ENCODE measurements around the gene NIP7.
A peak's percentile ranks its signal among the peaks of the same experiment; 100 is the strongest.
"Not testable (repeated sequence)": the region's sequence is repeated elsewhere in the genome, so short reads cannot be mapped to it uniquely, and the experiment has no call there.

NIP7 gene

DNA sequence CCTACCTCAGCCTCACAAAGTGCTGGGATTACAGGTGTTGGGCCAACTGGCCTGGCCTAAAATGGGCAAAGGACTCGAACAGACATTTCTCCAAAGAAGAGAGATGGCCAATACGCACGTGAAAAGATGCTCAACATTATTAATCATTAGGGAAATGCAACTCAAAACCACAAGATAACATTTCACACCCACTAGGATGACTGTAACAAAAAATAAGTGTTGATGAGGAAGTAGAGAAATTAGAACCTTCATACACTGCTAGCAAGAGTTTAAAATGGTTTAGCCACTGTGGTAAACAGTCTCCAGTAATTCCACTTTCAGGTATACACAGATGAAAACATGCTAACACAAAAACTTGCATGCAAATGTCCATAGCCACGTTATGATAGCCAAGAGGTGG is 6.4 kb downstream of the NIP7 start:
- H3K27me3 ChIP-seq (replicated peaks in 2 of 5; ENCODE audit: control insufficient read depth in 4 of 5, insufficient read depth in 5 of 5, low read length in 4 of 5), result no peaks in the 10 kb centered on the region
- H3K36me3 ChIP-seq (ENCODE audit: control insufficient read depth in 4 of 4, insufficient read depth in 4 of 4, low read length in 3 of 4), result peaks cover 15 to 36% (median 26%) of the 10 kb centered on the region in 4 experiments
- ChIA-PET CTCF (no interaction called here), POLR2A (no interaction called here)
- H3K4me1 ChIP-seq (ENCODE audit: control extremely low read depth in 1 of 4, control insufficient read depth in 4 of 4, insufficient read depth in 4 of 4, low read length in 3 of 4), result peaks cover 0 to 13% (median 3%) of the 10 kb centered on the region in 4 experiments
- no peak overlapping the region for H3K4me3 ChIP-seq (ENCODE audit: control insufficient read depth in 1 of 7, extremely low read depth in 1 of 7, insufficient read depth in 4 of 7, low read depth in 2 of 7, low read length in 6 of 7)
- no peak overlapping the region for H3K27ac ChIP-seq (ENCODE audit: insufficient read depth in 1 of 2, low read depth in 1 of 2, low read length in 2 of 2, poor library complexity in 1 of 2, severe bottlenecking in 2 of 2)
- no CpG with 5 or more reads among the region's 4 CpGs for whole genome bisulfite sequencing (ENCODE audit: insufficient coverage)
- DNase-seq, result peak in 2 of 3 donors; percentile 43 to 50
- H3K9me3 ChIP-seq (ENCODE audit: control extremely low read depth in 1 of 5, control insufficient read depth in 4 of 5, insufficient read depth in 2 of 5, low read depth in 1 of 5, low read length in 4 of 5), result no peaks in the 10 kb centered on the region

GRCh38 chr16:69346683-69347082 is 7.1 kb downstream of the NIP7 start:
- H3K27me3 ChIP-seq (replicated peaks in 2 of 5; ENCODE audit: control insufficient read depth in 4 of 5, insufficient read depth in 5 of 5, low read length in 4 of 5), result no peaks in the 10 kb centered on the region
- peaks cover 0 to 8% (median under 1%) of the 10 kb centered on the region in 4 experiments for H3K4me1 ChIP-seq (ENCODE audit: control extremely low read depth in 1 of 4, control insufficient read depth in 4 of 4, insufficient read depth in 4 of 4, low read length in 3 of 4)
- peaks cover 15 to 37% (median 23%) of the 10 kb centered on the region in 4 experiments for H3K36me3 ChIP-seq (ENCODE audit: control insufficient read depth in 4 of 4, insufficient read depth in 4 of 4, low read length in 3 of 4)
- no peak overlapping the region for H3K27ac ChIP-seq (ENCODE audit: insufficient read depth in 1 of 2, low read depth in 1 of 2, low read length in 2 of 2, poor library complexity in 1 of 2, severe bottlenecking in 2 of 2)
- ChIA-PET CTCF (no interaction called here), POLR2A (no interaction called here)
- no peak for DNase-seq
- whole genome bisulfite sequencing (ENCODE audit: insufficient coverage), result 85% methylated on average over 4 of the region's 6 CpGs
- H3K4me3 ChIP-seq (ENCODE audit: control insufficient read depth in 1 of 7, extremely low read depth in 1 of 7, insufficient read depth in 4 of 7, low read depth in 2 of 7, low read length in 6 of 7), result no peak overlapping the region
- no peaks in the 10 kb centered on the region for H3K9me3 ChIP-seq (ENCODE audit: control extremely low read depth in 1 of 5, control insufficient read depth in 4 of 5, insufficient read depth in 2 of 5, low read depth in 1 of 5, low read length in 4 of 5)

GRCh38 chr16:69348222-69348621 is 8.7 kb downstream of the NIP7 start:
- H3K4me1 ChIP-seq (ENCODE audit: control extremely low read depth in 1 of 4, control insufficient read depth in 4 of 4, insufficient read depth in 4 of 4, low read length in 3 of 4), result peaks cover 0 to 8% (median under 1%) of the 10 kb centered on the region in 4 experiments
- no peak overlapping the region for H3K4me3 ChIP-seq (ENCODE audit: control insufficient read depth in 1 of 7, extremely low read depth in 1 of 7, insufficient read depth in 4 of 7, low read depth in 2 of 7, low read length in 6 of 7)
- POLR2A ChIA-PET, result no interaction called here
- H3K27ac ChIP-seq (ENCODE audit: insufficient read depth in 1 of 2, low read depth in 1 of 2, low read length in 2 of 2, poor library complexity in 1 of 2, severe bottlenecking in 2 of 2), result no peak overlapping the region
- H3K36me3 ChIP-seq (ENCODE audit: control insufficient read depth in 4 of 4, insufficient read depth in 4 of 4, low read length in 3 of 4), result peaks cover 16 to 35% (median 19%) of the 10 kb centered on the region in 4 experiments
- no peaks in the 10 kb centered on the region for H3K27me3 ChIP-seq (replicated peaks in 2 of 5; ENCODE audit: control insufficient read depth in 4 of 5, insufficient read depth in 5 of 5, low read length in 4 of 5)
- no peaks in the 10 kb centered on the region for H3K9me3 ChIP-seq (ENCODE audit: control extremely low read depth in 1 of 5, control insufficient read depth in 4 of 5, insufficient read depth in 2 of 5, low read depth in 1 of 5, low read length in 4 of 5)
- 97% methylated on average over 4 of the region's 6 CpGs for WGBS (ENCODE audit: insufficient coverage)
- no peak for DNase-seq
- CTCF ChIA-PET, result interaction anchor here (1.0 kb wide), 1 partner anchor 15 kb away, joined by 3 read pairs; no protein-coding TSS in a partner anchor

GRCh38 chr16:69349536-69349935 is 10.0 kb downstream of the NIP7 start:
- peaks cover 0 to 8% (median under 1%) of the 10 kb centered on the region in 4 experiments for H3K4me1 ChIP-seq (ENCODE audit: control extremely low read depth in 1 of 4, control insufficient read depth in 4 of 4, insufficient read depth in 4 of 4, low read length in 3 of 4)
- 94% methylated on average over 9 of the region's 10 CpGs for WGBS (ENCODE audit: insufficient coverage)
- H3K27me3 ChIP-seq (replicated peaks in 2 of 5; ENCODE audit: control insufficient read depth in 4 of 5, insufficient read depth in 5 of 5, low read length in 4 of 5), result no peaks in the 10 kb centered on the region
- ChIA-PET POLR2A (no interaction called here), CTCF (interaction anchor here (0.7 kb wide), 1 partner anchor 163 kb away, joined by 3 read pairs; the partner anchor contains the start of gene SNTB2)
- H3K9me3 ChIP-seq (ENCODE audit: control extremely low read depth in 1 of 5, control insufficient read depth in 4 of 5, insufficient read depth in 2 of 5, low read depth in 1 of 5, low read length in 4 of 5), result no peaks in the 10 kb centered on the region
- H3K27ac ChIP-seq (ENCODE audit: insufficient read depth in 1 of 2, low read depth in 1 of 2, low read length in 2 of 2, poor library complexity in 1 of 2, severe bottlenecking in 2 of 2), result no peak overlapping the region
- H3K36me3 ChIP-seq (ENCODE audit: control insufficient read depth in 4 of 4, insufficient read depth in 4 of 4, low read length in 3 of 4), result peaks cover 14 to 35% (median 19%) of the 10 kb centered on the region in 4 experiments
- no peak for DNase-seq
- no peak overlapping the region for H3K4me3 ChIP-seq (ENCODE audit: control insufficient read depth in 1 of 7, extremely low read depth in 1 of 7, insufficient read depth in 4 of 7, low read depth in 2 of 7, low read length in 6 of 7)

GRCh38 chr16:69350536-69351133 is 11.1 kb downstream of the NIP7 start:
- H3K9me3 ChIP-seq (ENCODE audit: control extremely low read depth in 1 of 5, control insufficient read depth in 4 of 5, insufficient read depth in 2 of 5, low read depth in 1 of 5, low read length in 4 of 5), result no peaks in the 10 kb centered on the region
- no peak overlapping the region for H3K27ac ChIP-seq (ENCODE audit: insufficient read depth in 1 of 2, low read depth in 1 of 2, low read length in 2 of 2, poor library complexity in 1 of 2, severe bottlenecking in 2 of 2)
- H3K4me1 ChIP-seq (ENCODE audit: control extremely low read depth in 1 of 4, control insufficient read depth in 4 of 4, insufficient read depth in 4 of 4, low read length in 3 of 4), result peaks cover 0 to 4% (median under 1%) of the 10 kb centered on the region in 4 experiments
- CTCF ChIA-PET, result no interaction called here
- no peak overlapping the region for H3K4me3 ChIP-seq (ENCODE audit: control insufficient read depth in 1 of 7, extremely low read depth in 1 of 7, insufficient read depth in 4 of 7, low read depth in 2 of 7, low read length in 6 of 7)
- no peak for DNase-seq
- H3K36me3 ChIP-seq (ENCODE audit: control insufficient read depth in 4 of 4, insufficient read depth in 4 of 4, low read length in 3 of 4), result peaks cover 14 to 46% (median 24%) of the 10 kb centered on the region in 4 experiments
- H3K27me3 ChIP-seq (replicated peaks in 2 of 5; ENCODE audit: control insufficient read depth in 4 of 5, insufficient read depth in 5 of 5, low read length in 4 of 5), result no peaks in the 10 kb centered on the region
- POLR2A ChIA-PET, result interaction anchor here (0.6 kb wide), 1 partner anchor 53 kb away, joined by 4 read pairs; no protein-coding TSS in a partner anchor
- 100% methylated on average over 3 of the region's 6 CpGs for WGBS (ENCODE audit: insufficient coverage)

DNA sequence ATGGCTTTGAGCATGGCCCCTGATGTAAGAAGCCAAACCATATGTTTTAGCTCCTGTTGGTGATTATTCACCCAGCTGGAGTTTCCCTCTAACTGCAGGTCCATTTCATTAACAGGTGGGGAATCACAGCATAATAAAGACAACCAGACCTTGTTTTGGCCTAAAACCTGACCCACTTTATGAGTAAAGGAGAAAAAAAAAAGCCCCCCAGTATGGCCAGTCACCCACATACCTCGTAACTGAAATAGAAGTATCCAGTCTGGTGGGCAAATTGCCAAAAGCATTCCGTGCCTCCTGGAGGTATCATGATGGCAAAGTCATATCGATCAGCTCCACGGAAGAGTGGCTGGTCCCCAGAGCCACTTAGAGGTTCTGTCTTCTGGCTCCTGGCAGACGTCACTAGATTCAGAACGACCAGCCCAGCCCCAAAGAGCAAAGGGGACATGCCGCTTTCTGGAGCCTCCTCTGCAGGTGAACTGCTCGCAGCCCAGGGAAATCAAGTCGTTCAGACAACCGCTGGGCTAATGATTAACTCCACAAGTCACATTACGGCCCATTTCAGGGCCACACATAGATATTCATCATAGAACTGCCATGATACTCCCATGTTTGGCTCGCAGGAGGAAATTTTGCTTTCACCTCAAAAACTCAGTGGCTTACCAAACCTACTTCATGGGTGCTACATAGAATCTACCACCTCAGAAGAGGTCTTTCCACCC is 11.9 kb downstream of the NIP7 start, which contains the start of gene TMED6:
Gene TMED6 (minus strand): TSS at position 478 of the 719 bp plus-strand sequence. CDS start 33 bp downstream, at position 445.
- ChIA-PET CTCF (no interaction called here), POLR2A (interaction anchor here (0.6 kb wide), 2 partner anchors 30 to 52 kb away, joined by 4 read pairs; no protein-coding TSS in a partner anchor)
- Histone ChIP-seq H3K4me3 (ENCODE audit: control insufficient read depth in 1 of 7, extremely low read depth in 1 of 7, insufficient read depth in 4 of 7, low read depth in 2 of 7, low read length in 6 of 7) (no peak within 1 kb of the TSS), H3K36me3 (ENCODE audit: control insufficient read depth in 4 of 4, insufficient read depth in 4 of 4, low read length in 3 of 4) (peaks cover 11 to 53% (median 31%) of the 10 kb centered on the region in 4 experiments), H3K27me3 (replicated peaks in 2 of 5; ENCODE audit: control insufficient read depth in 4 of 5, insufficient read depth in 5 of 5, low read length in 4 of 5) (no peaks in the 10 kb centered on the region), H3K4me1 (ENCODE audit: control extremely low read depth in 1 of 4, control insufficient read depth in 4 of 4, insufficient read depth in 4 of 4, low read length in 3 of 4) (peaks cover 0 to 4% (median 3%) of the 10 kb centered on the region in 4 experiments), H3K27ac (ENCODE audit: insufficient read depth in 1 of 2, low read depth in 1 of 2, low read length in 2 of 2, poor library complexity in 1 of 2, severe bottlenecking in 2 of 2) (peak within 1 kb of the TSS in 1 of 2 experiments; percentile 22), H3K9me3 (ENCODE audit: control extremely low read depth in 1 of 5, control insufficient read depth in 4 of 5, insufficient read depth in 2 of 5, low read depth in 1 of 5, low read length in 4 of 5) (no peaks in the 10 kb centered on the region)
- WGBS (ENCODE audit: insufficient coverage), result 94% methylated on average over 8 of the region's 12 CpGs
- DNase-seq, result no peak

DNA sequence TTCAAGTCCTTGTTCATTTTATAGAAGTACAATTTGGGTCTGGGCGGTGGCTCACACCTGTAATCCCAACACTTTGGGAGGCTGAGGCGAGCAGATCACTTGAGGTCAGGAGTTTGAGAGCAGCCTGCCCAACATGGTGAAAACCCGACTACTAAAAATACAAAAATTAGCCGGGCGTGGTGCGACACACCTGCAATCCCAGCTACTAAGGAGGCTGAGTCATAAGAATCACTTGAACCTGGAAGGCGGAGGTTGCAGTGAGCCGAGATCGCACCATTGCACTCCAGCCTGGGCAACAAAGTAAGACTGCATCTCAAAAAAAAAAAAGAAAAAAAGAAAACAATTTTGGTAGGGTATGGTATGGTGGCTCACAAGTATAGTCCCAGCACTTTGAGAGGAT is 20.5 kb downstream of the NIP7 start:
- H3K27ac ChIP-seq (ENCODE audit: insufficient read depth in 1 of 2, low read depth in 1 of 2, low read length in 2 of 2, poor library complexity in 1 of 2, severe bottlenecking in 2 of 2); CTCF ChIA-PET; DNase-seq; H3K4me3 ChIP-seq (ENCODE audit: control insufficient read depth in 1 of 7, extremely low read depth in 1 of 7, insufficient read depth in 4 of 7, low read depth in 2 of 7, low read length in 6 of 7); H3K9me3 ChIP-seq (ENCODE audit: control extremely low read depth in 1 of 5, control insufficient read depth in 4 of 5, insufficient read depth in 2 of 5, low read depth in 1 of 5, low read length in 4 of 5); H3K27me3 ChIP-seq (replicated peaks in 2 of 5; ENCODE audit: control insufficient read depth in 4 of 5, insufficient read depth in 5 of 5, low read length in 4 of 5); POLR2A ChIA-PET: not testable (repeated sequence)
- Histone ChIP-seq H3K4me1 (ENCODE audit: control extremely low read depth in 1 of 4, control insufficient read depth in 4 of 4, insufficient read depth in 4 of 4, low read length in 3 of 4) (peaks cover 5 to 11% (median 10%) of the 10 kb centered on the region in 4 experiments), H3K36me3 (ENCODE audit: control insufficient read depth in 4 of 4, insufficient read depth in 4 of 4, low read length in 3 of 4) (peaks cover 14 to 52% (median 44%) of the 10 kb centered on the region in 4 experiments)
- WGBS (ENCODE audit: insufficient coverage), result 100% methylated on average over 9 of the region's 9 CpGs

Measured in common myeloid progenitor, CD34-positive (primary cell).